ENCODE data around the gene SETD2. TPM values are rescaled to one million over a fixed set of nuclear protein-coding genes. Genes with fewer than 3 reads are reported as not detected.

Gene SETD2
- total RNA-seq, 1 donor from 2014 or later: 21.0 TPM

- intact Hi-C loops (cut with DNase I): no loop called here
- Histone ChIP-seq H3K4me1 (no peaks in the 10 kb centered on the region), H3K36me3 (peaks cover 12 to 44% of the 10 kb centered on the region in 2 donors), H3K27me3 (no peaks in the 10 kb centered on the region), H3K27ac (no peak overlapping the region), H3K4me3 (no peak overlapping the region), H3K9me3 (no peaks in the 10 kb centered on the region)
- DNase-seq (ENCODE audit: low spot score in 2 of 2): no peak
- TF ChIP-seq CTCF (IDR thresholded peaks at IDR 0.05): no peak
These were observed 74.3 kb downstream of the SETD2 start for GRCh38 chr3:47089630-47090029.

- no peak overlapping the region for H3K27ac ChIP-seq
- no peak overlapping the region for H3K4me3 ChIP-seq
- no peak for TF ChIP-seq CTCF (IDR thresholded peaks at IDR 0.05)
- peaks cover 21 to 61% of the 10 kb centered on the region in 2 donors for H3K36me3 ChIP-seq
- no peaks in the 10 kb centered on the region for H3K4me1 ChIP-seq
- DNase-seq (ENCODE audit: low spot score in 2 of 2): no peak
- no peaks in the 10 kb centered on the region for H3K9me3 ChIP-seq
- intact Hi-C loops (cut with DNase I): no loop called here
- no peaks in the 10 kb centered on the region for H3K27me3 ChIP-seq
These were observed 77.8 kb downstream of the SETD2 start for GRCh38 chr3:47086071-47086470.

- H3K4me1 ChIP-seq: no peaks in the 10 kb centered on the region
- H3K4me3 ChIP-seq: no peak overlapping the region
- no peak overlapping the region for H3K27ac ChIP-seq
- no peak for TF ChIP-seq CTCF (IDR thresholded peaks at IDR 0.05)
- intact Hi-C loops (cut with DNase I): no loop called here
- no peak for DNase-seq (ENCODE audit: low spot score in 2 of 2)
- no peaks in the 10 kb centered on the region for H3K9me3 ChIP-seq
- peaks cover 24 to 71% of the 10 kb centered on the region in 2 donors for H3K36me3 ChIP-seq
- no peaks in the 10 kb centered on the region for H3K27me3 ChIP-seq
These were observed 80.1 kb downstream of the SETD2 start for GRCh38 chr3:47083786-47084185.

GRCh38 chr3:47082519-47082918 is 81.4 kb downstream of the SETD2 start:
- Histone ChIP-seq H3K36me3 (peaks cover 24 to 69% of the 10 kb centered on the region in 2 donors), H3K4me1 (no peaks in the 10 kb centered on the region), H3K27me3 (no peaks in the 10 kb centered on the region), H3K4me3 (no peak overlapping the region), H3K27ac (no peak overlapping the region), H3K9me3 (no peaks in the 10 kb centered on the region)
- intact Hi-C loops (cut with DNase I): no loop called here
- no peak for TF ChIP-seq CTCF (IDR thresholded peaks at IDR 0.05)
- no peak for DNase-seq (ENCODE audit: low spot score in 2 of 2)

- no peak for TF ChIP-seq CTCF (IDR thresholded peaks at IDR 0.05)
- no peak for DNase-seq (ENCODE audit: low spot score in 2 of 2)
- H3K27me3 ChIP-seq: no peaks in the 10 kb centered on the region
- no peak overlapping the region for H3K27ac ChIP-seq
- intact Hi-C loops (cut with DNase I): no loop called here
- H3K4me1 ChIP-seq: no peaks in the 10 kb centered on the region
- H3K36me3 ChIP-seq: peaks cover 16 to 56% of the 10 kb centered on the region in 2 donors
- no peaks in the 10 kb centered on the region for H3K9me3 ChIP-seq
- H3K4me3 ChIP-seq: no peak overlapping the region
These were observed 84.5 kb downstream of the SETD2 start for GRCh38 chr3:47079432-47079831.

- Histone ChIP-seq H3K9me3 (no peaks in the 10 kb centered on the region), H3K4me3 (no peak overlapping the region), H3K27me3 (no peaks in the 10 kb centered on the region), H3K27ac (no peak overlapping the region), H3K4me1 (no peaks in the 10 kb centered on the region), H3K36me3 (peaks cover 14 to 39% of the 10 kb centered on the region in 2 donors)
- intact Hi-C loops (cut with DNase I): no loop called here
- TF ChIP-seq CTCF (IDR thresholded peaks at IDR 0.05): no peak
- DNase-seq (ENCODE audit: low spot score in 2 of 2): no peak
These were observed 90.2 kb downstream of the SETD2 start for GRCh38 chr3:47073685-47074084.
